ENCODE results near the gene BIRC5. TPM values are rescaled to one million over a fixed set of nuclear protein-coding genes. Genes with fewer than 3 reads are reported as not detected.

Gene BIRC5
- polyA plus RNA-seq, 4 donors: 2.2 to 40.6 (median 8.5) TPM

GRCh38 chr17:78206298-78206697 is 7.8 kb upstream of the BIRC5 start:
- no peaks in the 10 kb centered on the region for H3K4me1 ChIP-seq (ENCODE audit: control insufficient read depth in 3 of 3, insufficient read depth in 2 of 3, low read depth in 1 of 3, low read length in 2 of 3)
- no peaks in the 10 kb centered on the region for H3K27me3 ChIP-seq (ENCODE audit: control insufficient read depth in 3 of 3, insufficient read depth in 3 of 3, low read length in 3 of 3)
- H3K4me3 ChIP-seq (ENCODE audit: low read depth in 1 of 3, low read length in 3 of 3): no peak overlapping the region
- H3K9me3 ChIP-seq (ENCODE audit: control insufficient read depth in 2 of 2, insufficient read depth in 1 of 2, low read depth in 1 of 2, low read length in 1 of 2): no peaks in the 10 kb centered on the region
- H3K27ac ChIP-seq (ENCODE audit: low read depth in 1 of 3, low read length in 2 of 3): no peak overlapping the region
- DNase-seq (no peak), FAIRE-seq (no peak)
- peaks cover 0 to 50% (median 3%) of the 10 kb centered on the region in 3 donors for H3K36me3 ChIP-seq (ENCODE audit: control insufficient read depth in 3 of 3, insufficient read depth in 2 of 3, low read depth in 1 of 3, low read length in 3 of 3)
- WGBS, 3 donors: 80 to 84% (median 81%) methylated on average over 7 of the region's 7 CpGs

- FAIRE-seq: no peak
Measured at GRCh38 chr17:78208486-78208885, 5.6 kb upstream of the BIRC5 start.

DNA sequence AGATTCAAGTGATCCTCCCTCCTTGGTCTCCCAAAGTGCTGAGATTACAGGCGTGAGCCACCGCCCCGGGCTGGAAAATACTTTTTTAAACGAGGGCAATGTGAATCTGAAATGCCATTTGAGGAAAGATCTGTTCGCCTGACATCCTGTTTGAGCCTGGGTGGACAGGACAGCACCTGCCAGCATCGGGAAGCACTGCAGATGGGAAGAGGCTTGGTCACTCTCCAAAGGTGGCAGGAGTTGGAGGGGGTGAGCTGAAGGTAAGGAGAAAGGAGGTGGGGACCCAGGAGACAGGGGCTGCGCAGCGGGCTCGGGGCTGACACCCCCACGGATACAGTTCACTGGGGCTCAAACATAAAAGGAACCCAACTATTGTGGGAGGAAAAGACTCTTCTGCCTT is 3.9 kb upstream of the BIRC5 start:
- no peaks in the 10 kb centered on the region for H3K9me3 ChIP-seq (ENCODE audit: control insufficient read depth in 2 of 2, insufficient read depth in 1 of 2, low read depth in 1 of 2, low read length in 1 of 2)
- peaks cover 0 to 24% (median 3%) of the 10 kb centered on the region in 3 donors for H3K36me3 ChIP-seq (ENCODE audit: control insufficient read depth in 3 of 3, insufficient read depth in 2 of 3, low read depth in 1 of 3, low read length in 3 of 3)
- 78 to 89% (median 83%) methylated on average over 10 of the region's 10 CpGs for WGBS, 3 donors
- no peak overlapping the region for H3K27ac ChIP-seq (ENCODE audit: low read depth in 1 of 3, low read length in 2 of 3)
- no peak overlapping the region for H3K4me3 ChIP-seq (ENCODE audit: low read depth in 1 of 3, low read length in 3 of 3)
- FAIRE-seq: no peak
- no peaks in the 10 kb centered on the region for H3K27me3 ChIP-seq (ENCODE audit: control insufficient read depth in 3 of 3, insufficient read depth in 3 of 3, low read length in 3 of 3)
- DNase-seq: no peak
- H3K4me1 ChIP-seq (ENCODE audit: control insufficient read depth in 3 of 3, insufficient read depth in 2 of 3, low read depth in 1 of 3, low read length in 2 of 3): peaks cover 0 to 8% (median 0%) of the 10 kb centered on the region in 3 donors

More at GRCh38 chr17:78208486-78208885, 5.6 kb upstream of the BIRC5 start:
- no peaks in the 10 kb centered on the region for H3K9me3 ChIP-seq (ENCODE audit: control insufficient read depth in 2 of 2, insufficient read depth in 1 of 2, low read depth in 1 of 2, low read length in 1 of 2)
- H3K4me3 ChIP-seq (ENCODE audit: low read depth in 1 of 3, low read length in 3 of 3): no peak overlapping the region
- no peak for DNase-seq
- H3K27me3 ChIP-seq (ENCODE audit: control insufficient read depth in 3 of 3, insufficient read depth in 3 of 3, low read length in 3 of 3): no peaks in the 10 kb centered on the region
- 63 to 79% (median 65%) methylated on average over 3 of the region's 3 CpGs for WGBS, 3 donors
- H3K36me3 ChIP-seq (ENCODE audit: control insufficient read depth in 3 of 3, insufficient read depth in 2 of 3, low read depth in 1 of 3, low read length in 3 of 3): peaks cover 0 to 38% (median 3%) of the 10 kb centered on the region in 3 donors
- H3K4me1 ChIP-seq (ENCODE audit: control insufficient read depth in 3 of 3, insufficient read depth in 2 of 3, low read depth in 1 of 3, low read length in 2 of 3): no peaks in the 10 kb centered on the region
- no peak overlapping the region for H3K27ac ChIP-seq (ENCODE audit: low read depth in 1 of 3, low read length in 2 of 3)

DNA sequence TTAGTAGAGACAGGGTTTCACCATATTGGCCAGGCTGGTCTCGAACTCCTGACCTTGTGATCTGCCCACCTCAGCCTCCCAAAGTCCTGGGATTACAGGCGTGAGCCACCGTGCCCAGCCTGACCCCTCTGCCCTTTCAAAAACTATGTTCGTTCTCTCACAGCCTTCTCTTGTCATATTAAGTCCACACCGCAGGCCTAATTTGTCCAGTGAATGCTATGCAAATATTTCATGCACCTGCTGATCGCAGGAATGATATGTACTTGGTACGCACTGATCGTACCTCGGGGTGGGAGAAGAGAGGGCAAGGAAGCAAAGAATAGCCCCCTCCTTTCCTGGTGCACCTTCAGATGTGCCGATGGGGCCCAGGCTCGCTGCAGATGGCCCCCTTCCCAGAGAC is 3.0 kb upstream of the BIRC5 start:
- 31 to 66% (median 46%) methylated on average over 11 of the region's 11 CpGs for WGBS, 3 donors
- DNase-seq (no peak), FAIRE-seq (no peak)
- Histone ChIP-seq H3K27ac (ENCODE audit: low read depth in 1 of 3, low read length in 2 of 3) (no peak overlapping the region), H3K27me3 (ENCODE audit: control insufficient read depth in 3 of 3, insufficient read depth in 3 of 3, low read length in 3 of 3) (no peaks in the 10 kb centered on the region), H3K36me3 (ENCODE audit: control insufficient read depth in 3 of 3, insufficient read depth in 2 of 3, low read depth in 1 of 3, low read length in 3 of 3) (peaks cover 0 to 16% (median 0%) of the 10 kb centered on the region in 3 donors), H3K4me3 (ENCODE audit: low read depth in 1 of 3, low read length in 3 of 3) (no peak overlapping the region), H3K9me3 (ENCODE audit: control insufficient read depth in 2 of 2, insufficient read depth in 1 of 2, low read depth in 1 of 2, low read length in 1 of 2) (no peaks in the 10 kb centered on the region), H3K4me1 (ENCODE audit: control insufficient read depth in 3 of 3, insufficient read depth in 2 of 3, low read depth in 1 of 3, low read length in 2 of 3) (peaks cover 0 to 8% (median 0%) of the 10 kb centered on the region in 3 donors)

- DNase-seq (no peak), FAIRE-seq (no peak)
- Histone ChIP-seq H3K36me3 (ENCODE audit: control insufficient read depth in 3 of 3, insufficient read depth in 2 of 3, low read depth in 1 of 3, low read length in 3 of 3) (peaks cover 0 to 7% (median 0%) of the 10 kb centered on the region in 3 donors), H3K27ac (ENCODE audit: low read depth in 1 of 3, low read length in 2 of 3) (no peak overlapping the region), H3K27me3 (ENCODE audit: control insufficient read depth in 3 of 3, insufficient read depth in 3 of 3, low read length in 3 of 3) (no peaks in the 10 kb centered on the region), H3K4me3 (ENCODE audit: low read depth in 1 of 3, low read length in 3 of 3) (peak overlapping the region; percentile 47 to 73 (median 68)), H3K4me1 (ENCODE audit: control insufficient read depth in 3 of 3, insufficient read depth in 2 of 3, low read depth in 1 of 3, low read length in 2 of 3) (peaks cover 0 to 8% (median 0%) of the 10 kb centered on the region in 3 donors), H3K9me3 (ENCODE audit: control insufficient read depth in 2 of 2, insufficient read depth in 1 of 2, low read depth in 1 of 2, low read length in 1 of 2) (no peaks in the 10 kb centered on the region)
- WGBS, 3 donors: 5 to 10% (median 6%) methylated on average over 5 of the region's 5 CpGs
Measured at GRCh38 chr17:78214706-78215061, 631 bp downstream of the BIRC5 start.

GRCh38 chr17:78219396-78220150 is 5.5 kb downstream of the BIRC5 start:
- DNase-seq (no peak), FAIRE-seq (no peak)
- 94% methylated on average over 11 of the region's 11 CpGs for WGBS, 3 donors

GRCh38 chr17:78223061-78223460 is 9.0 kb downstream of the BIRC5 start:
- Histone ChIP-seq H3K27me3 (ENCODE audit: control insufficient read depth in 3 of 3, insufficient read depth in 3 of 3, low read length in 3 of 3) (no peaks in the 10 kb centered on the region), H3K4me1 (ENCODE audit: control insufficient read depth in 3 of 3, insufficient read depth in 2 of 3, low read depth in 1 of 3, low read length in 2 of 3) (no peaks in the 10 kb centered on the region), H3K27ac (ENCODE audit: low read depth in 1 of 3, low read length in 2 of 3) (no peak overlapping the region), H3K36me3 (ENCODE audit: control insufficient read depth in 3 of 3, insufficient read depth in 2 of 3, low read depth in 1 of 3, low read length in 3 of 3) (peaks cover 0 to 40% (median 0%) of the 10 kb centered on the region in 3 donors), H3K9me3 (ENCODE audit: control insufficient read depth in 2 of 2, insufficient read depth in 1 of 2, low read depth in 1 of 2, low read length in 1 of 2) (no peaks in the 10 kb centered on the region), H3K4me3 (ENCODE audit: low read depth in 1 of 3, low read length in 3 of 3) (no peak overlapping the region)
- 83 to 97% (median 96%) methylated on average over 4 of the region's 4 CpGs for WGBS, 3 donors
- DNase-seq (no peak), FAIRE-seq (no peak)

More at GRCh38 chr17:78219396-78220150, 5.5 kb downstream of the BIRC5 start:
- H3K36me3 ChIP-seq (ENCODE audit: control insufficient read depth in 3 of 3, insufficient read depth in 2 of 3, low read depth in 1 of 3, low read length in 3 of 3): peaks cover 0 to 37% (median 0%) of the 10 kb centered on the region in 3 donors
- H3K27me3 ChIP-seq (ENCODE audit: control insufficient read depth in 3 of 3, insufficient read depth in 3 of 3, low read length in 3 of 3): no peaks in the 10 kb centered on the region
- peaks cover 0 to 5% (median 0%) of the 10 kb centered on the region in 3 donors for H3K4me1 ChIP-seq (ENCODE audit: control insufficient read depth in 3 of 3, insufficient read depth in 2 of 3, low read depth in 1 of 3, low read length in 2 of 3)
- no peak overlapping the region for H3K27ac ChIP-seq (ENCODE audit: low read depth in 1 of 3, low read length in 2 of 3)
- no peak overlapping the region for H3K4me3 ChIP-seq (ENCODE audit: low read depth in 1 of 3, low read length in 3 of 3)
- H3K9me3 ChIP-seq (ENCODE audit: control insufficient read depth in 2 of 2, insufficient read depth in 1 of 2, low read depth in 1 of 2, low read length in 1 of 2): no peaks in the 10 kb centered on the region

DNA sequence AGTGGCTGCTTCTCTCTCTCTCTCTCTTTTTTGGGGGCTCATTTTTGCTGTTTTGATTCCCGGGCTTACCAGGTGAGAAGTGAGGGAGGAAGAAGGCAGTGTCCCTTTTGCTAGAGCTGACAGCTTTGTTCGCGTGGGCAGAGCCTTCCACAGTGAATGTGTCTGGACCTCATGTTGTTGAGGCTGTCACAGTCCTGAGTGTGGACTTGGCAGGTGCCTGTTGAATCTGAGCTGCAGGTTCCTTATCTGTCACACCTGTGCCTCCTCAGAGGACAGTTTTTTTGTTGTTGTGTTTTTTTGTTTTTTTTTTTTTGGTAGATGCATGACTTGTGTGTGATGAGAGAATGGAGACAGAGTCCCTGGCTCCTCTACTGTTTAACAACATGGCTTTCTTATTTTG is 9.7 kb downstream of the BIRC5 start:
- no peaks in the 10 kb centered on the region for H3K4me1 ChIP-seq (ENCODE audit: control insufficient read depth in 3 of 3, insufficient read depth in 2 of 3, low read depth in 1 of 3, low read length in 2 of 3)
- H3K27ac ChIP-seq (ENCODE audit: low read depth in 1 of 3, low read length in 2 of 3): no peak overlapping the region
- no peaks in the 10 kb centered on the region for H3K9me3 ChIP-seq (ENCODE audit: control insufficient read depth in 2 of 2, insufficient read depth in 1 of 2, low read depth in 1 of 2, low read length in 1 of 2)
- WGBS, 3 donors: 90 to 93% (median 92%) methylated on average over 3 of the region's 3 CpGs
- H3K27me3 ChIP-seq (ENCODE audit: control insufficient read depth in 3 of 3, insufficient read depth in 3 of 3, low read length in 3 of 3): peaks cover 0 to 5% (median 0%) of the 10 kb centered on the region in 3 donors
- no peak overlapping the region for H3K4me3 ChIP-seq (ENCODE audit: low read depth in 1 of 3, low read length in 3 of 3)
- H3K36me3 ChIP-seq (ENCODE audit: control insufficient read depth in 3 of 3, insufficient read depth in 2 of 3, low read depth in 1 of 3, low read length in 3 of 3): peaks cover 0 to 40% (median 0%) of the 10 kb centered on the region in 3 donors
- DNase-seq (no peak), FAIRE-seq (no peak)

Data from small intestine (tissue), 7 donors.